Muscle layer of duodenum (tissue), 2 donors: ENCODE data around the gene PRKCB.

Source experiments
- H3K27ac ChIP-seq: one replicate; pipeline ENCODE4 v1.7.0; 2013; ENCODE audit warnings: mild to moderate bottlenecking, low read length
- H3K27me3 ChIP-seq: one replicate; pipeline ENCODE4 v1.7.0; 2013; ENCODE audit warnings: low read depth, mild to moderate bottlenecking, control low read depth, low read length
- H3K36me3 ChIP-seq, 2 donors: one replicate each; pipeline ENCODE4 v1.7.0; 2013; ENCODE audit warnings: low read length in 2 of 2, control low read depth in 1 of 2, mild to moderate bottlenecking in 1 of 2; ENCODE audit not compliant: insufficient read depth in 2 of 2, control insufficient read depth in 1 of 2
- H3K4me1 ChIP-seq, 2 donors: one replicate each; pipeline ENCODE4 v1.7.0; 2013; ENCODE audit warnings: low read length in 2 of 2, mild to moderate bottlenecking in 2 of 2, control low read depth in 1 of 2, moderate library complexity in 1 of 2; ENCODE audit not compliant: insufficient read depth in 2 of 2, control insufficient read depth in 1 of 2
- H3K4me3 ChIP-seq, 2 donors: one replicate each; pipeline ENCODE4 v1.7.0; 2013; ENCODE audit warnings: low read length in 2 of 2, low read depth in 1 of 2, mild to moderate bottlenecking in 1 of 2
- H3K9me3 ChIP-seq, 2 donors: one replicate each; pipeline ENCODE4 v1.7.0; 2013; ENCODE audit warnings: low read length in 2 of 2, control low read depth in 1 of 2, mild to moderate bottlenecking in 1 of 2; ENCODE audit not compliant: control insufficient read depth in 1 of 2
- donor health status: healthy.

PRKCB gene

GRCh38 chr16:24130494-24131085 is 294.8 kb downstream of the PRKCB start:
- no peak overlapping the region for H3K4me3 ChIP-seq
- no peaks in the 10 kb centered on the region for H3K9me3 ChIP-seq
- H3K27me3 ChIP-seq: no peaks in the 10 kb centered on the region
- no peaks in the 10 kb centered on the region for H3K4me1 ChIP-seq
- H3K27ac ChIP-seq: no peak overlapping the region
- H3K36me3 ChIP-seq: no peaks in the 10 kb centered on the region

- Histone ChIP-seq H3K27ac (no peak overlapping the region), H3K27me3 (no peaks in the 10 kb centered on the region), H3K9me3 (no peaks in the 10 kb centered on the region), H3K4me3 (no peak overlapping the region), H3K36me3 (no peaks in the 10 kb centered on the region), H3K4me1 (no peaks in the 10 kb centered on the region)
Measured at GRCh38 chr16:24131294-24131693, 295.5 kb downstream of the PRKCB start.

- Histone ChIP-seq H3K9me3 (no peaks in the 10 kb centered on the region), H3K4me3 (no peak overlapping the region)
Measured at GRCh38 chr16:24132048-24132796, 296.4 kb downstream of the PRKCB start.

GRCh38 chr16:24132797-24133155 is 297.0 kb downstream of the PRKCB start:
- H3K27me3 ChIP-seq: no peaks in the 10 kb centered on the region
- no peaks in the 10 kb centered on the region for H3K9me3 ChIP-seq
- H3K4me3 ChIP-seq: no peak overlapping the region
- H3K27ac ChIP-seq: no peak overlapping the region
- H3K36me3 ChIP-seq: no peaks in the 10 kb centered on the region
- no peaks in the 10 kb centered on the region for H3K4me1 ChIP-seq

More at GRCh38 chr16:24132048-24132796, 296.4 kb downstream of the PRKCB start:
- Histone ChIP-seq H3K27ac (no peak overlapping the region), H3K36me3 (no peaks in the 10 kb centered on the region), H3K4me1 (no peaks in the 10 kb centered on the region), H3K27me3 (no peaks in the 10 kb centered on the region)

- H3K27ac ChIP-seq: no peak overlapping the region
- H3K27me3 ChIP-seq: no peaks in the 10 kb centered on the region
- H3K9me3 ChIP-seq: no peaks in the 10 kb centered on the region
- no peaks in the 10 kb centered on the region for H3K36me3 ChIP-seq
- H3K4me1 ChIP-seq: no peaks in the 10 kb centered on the region
- H3K4me3 ChIP-seq: no peak overlapping the region
Measured at GRCh38 chr16:24135624-24136565, 300.1 kb downstream of the PRKCB start.

- no peak overlapping the region for H3K27ac ChIP-seq
- no peaks in the 10 kb centered on the region for H3K9me3 ChIP-seq
- H3K4me3 ChIP-seq: no peak overlapping the region
- H3K27me3 ChIP-seq: no peaks in the 10 kb centered on the region
- no peaks in the 10 kb centered on the region for H3K36me3 ChIP-seq
- no peaks in the 10 kb centered on the region for H3K4me1 ChIP-seq
Measured at GRCh38 chr16:24138024-24138423, 302.2 kb downstream of the PRKCB start.

GRCh38 chr16:24138575-24138974 is 302.8 kb downstream of the PRKCB start:
- Histone ChIP-seq H3K36me3 (no peaks in the 10 kb centered on the region), H3K4me1 (no peaks in the 10 kb centered on the region), H3K4me3 (no peak overlapping the region), H3K27me3 (no peaks in the 10 kb centered on the region), H3K27ac (no peak overlapping the region), H3K9me3 (no peaks in the 10 kb centered on the region)

- Histone ChIP-seq H3K9me3 (no peaks in the 10 kb centered on the region), H3K4me3 (no peak overlapping the region), H3K4me1 (no peaks in the 10 kb centered on the region), H3K27me3 (no peaks in the 10 kb centered on the region), H3K27ac (no peak overlapping the region), H3K36me3 (no peaks in the 10 kb centered on the region)
Measured at GRCh38 chr16:24139282-24139681, 303.5 kb downstream of the PRKCB start.

GRCh38 chr16:24140730-24141129 is 304.9 kb downstream of the PRKCB start:
- H3K4me1 ChIP-seq: no peaks in the 10 kb centered on the region

GRCh38 chr16:24141466-24141865 is 305.7 kb downstream of the PRKCB start:
- no peaks in the 10 kb centered on the region for H3K9me3 ChIP-seq
- no peak overlapping the region for H3K4me3 ChIP-seq
- H3K4me1 ChIP-seq: no peaks in the 10 kb centered on the region
- H3K36me3 ChIP-seq: no peaks in the 10 kb centered on the region
- no peak overlapping the region for H3K27ac ChIP-seq
- no peaks in the 10 kb centered on the region for H3K27me3 ChIP-seq

More at GRCh38 chr16:24140730-24141129, 304.9 kb downstream of the PRKCB start:
- Histone ChIP-seq H3K36me3 (no peaks in the 10 kb centered on the region), H3K4me3 (no peak overlapping the region), H3K27ac (no peak overlapping the region), H3K9me3 (no peaks in the 10 kb centered on the region), H3K27me3 (no peaks in the 10 kb centered on the region)

- H3K36me3 ChIP-seq: no peaks in the 10 kb centered on the region
- H3K4me1 ChIP-seq: no peaks in the 10 kb centered on the region
- H3K27ac ChIP-seq: no peak overlapping the region
- H3K9me3 ChIP-seq: no peaks in the 10 kb centered on the region
- no peaks in the 10 kb centered on the region for H3K27me3 ChIP-seq
- H3K4me3 ChIP-seq: no peak overlapping the region
Measured at GRCh38 chr16:24141917-24142316, 306.1 kb downstream of the PRKCB start.
